Mesendoderm (in vitro differentiated cells): ENCODE measurements around the gene MAZ.
A peak's percentile ranks its signal among the peaks of the same experiment; 100 is the strongest.

Source experiments
- DNase-seq: peaks from one replicate; pipeline ENCODE4 v3.0.0; 2013
- H2AK5ac ChIP-seq: 2 replicates; pipeline ENCODE4 v1.6.1; 2013; ENCODE audit warnings: low read length, inconsistent platforms
- H2BK120ac ChIP-seq: 2 replicates; pipeline ENCODE4 v1.6.1; 2013; ENCODE audit warnings: low read depth, mild to moderate bottlenecking, low read length, moderate library complexity, mixed read lengths
- H2BK15ac ChIP-seq: replicated peaks from 2 replicates; pipeline ENCODE4 v1.6.1; 2013; ENCODE audit warnings: low read depth, mild to moderate bottlenecking, moderate library complexity
- H2BK5ac ChIP-seq: 2 replicates; pipeline ENCODE4 v1.6.1; 2013; ENCODE audit warnings: low read length, inconsistent platforms
- H3K18ac ChIP-seq: 2 replicates; pipeline ENCODE4 v1.6.1; 2013; ENCODE audit warnings: mild to moderate bottlenecking, low read length, mixed read lengths
- H3K23ac ChIP-seq: one replicate; pipeline ENCODE4 v1.6.1; 2013; ENCODE audit warnings: low read length
- H3K27ac ChIP-seq: 2 replicates; pipeline ENCODE4 v1.5.1; 2013; ENCODE audit warnings: low read depth, mild to moderate bottlenecking, inconsistent platforms, low read length, moderate library complexity
- H3K27me3 ChIP-seq: 2 replicates; pipeline ENCODE4 v1.6.1; 2013; ENCODE audit warnings: low read length, control low read depth, mild to moderate bottlenecking, inconsistent platforms; ENCODE audit not compliant: insufficient read depth, poor library complexity
- H3K36me3 ChIP-seq: 2 replicates; pipeline ENCODE4 v1.6.1; 2013; ENCODE audit warnings: low read length, inconsistent platforms; ENCODE audit not compliant: control insufficient read depth, insufficient read depth
- H3K4ac ChIP-seq: one replicate; pipeline ENCODE4 v1.6.1; 2013; ENCODE audit warnings: low read depth, mild to moderate bottlenecking, low read length, moderate library complexity
- H3K4me1 ChIP-seq: 2 replicates; pipeline ENCODE4 v1.6.1; 2013; ENCODE audit warnings: low read depth, low read length, inconsistent platforms; ENCODE audit not compliant: control insufficient read depth
- H3K4me2 ChIP-seq: 2 replicates; pipeline ENCODE4 v1.6.1; 2013; ENCODE audit warnings: low read length
- H3K4me3 ChIP-seq: 2 replicates; pipeline ENCODE4 v1.5.1; 2013; ENCODE audit warnings: mild to moderate bottlenecking, low read length
- H3K56ac ChIP-seq: one replicate; pipeline ENCODE4 v1.6.1; 2013; ENCODE audit warnings: low read length
- H3K79me1 ChIP-seq: 2 replicates; pipeline ENCODE4 v1.6.1; 2013; ENCODE audit warnings: low read length, inconsistent platforms
- H3K79me2 ChIP-seq: 2 replicates; pipeline ENCODE4 v1.6.1; 2013; ENCODE audit warnings: mild to moderate bottlenecking, low read length; ENCODE audit not compliant: control insufficient read depth, insufficient read depth
- H3K9ac ChIP-seq: 2 replicates; pipeline ENCODE4 v1.6.1; 2013; ENCODE audit warnings: low read length, inconsistent platforms
- H4K5ac ChIP-seq: one replicate; pipeline ENCODE4 v1.6.1; 2013; ENCODE audit warnings: low read length
- H4K8ac ChIP-seq: one replicate; pipeline ENCODE4 v1.6.1; 2013; ENCODE audit warnings: low read depth, mild to moderate bottlenecking, control low read depth, low read length, moderate library complexity
- WGBS: extraction: QIAGEN DNeasy Blood & Tissue Kit; methylation state at CpG from one replicate; pipeline ENCODE4 v1.1.7; 2013; ENCODE audit warnings: low lambda C conversion rate, missing lambda C conversion rate; ENCODE audit not compliant: insufficient coverage; ENCODE audit errors: extremely low coverage; 5-methylcytosine and 5-hydroxymethylcytosine counted together

Gene MAZ

DNA sequence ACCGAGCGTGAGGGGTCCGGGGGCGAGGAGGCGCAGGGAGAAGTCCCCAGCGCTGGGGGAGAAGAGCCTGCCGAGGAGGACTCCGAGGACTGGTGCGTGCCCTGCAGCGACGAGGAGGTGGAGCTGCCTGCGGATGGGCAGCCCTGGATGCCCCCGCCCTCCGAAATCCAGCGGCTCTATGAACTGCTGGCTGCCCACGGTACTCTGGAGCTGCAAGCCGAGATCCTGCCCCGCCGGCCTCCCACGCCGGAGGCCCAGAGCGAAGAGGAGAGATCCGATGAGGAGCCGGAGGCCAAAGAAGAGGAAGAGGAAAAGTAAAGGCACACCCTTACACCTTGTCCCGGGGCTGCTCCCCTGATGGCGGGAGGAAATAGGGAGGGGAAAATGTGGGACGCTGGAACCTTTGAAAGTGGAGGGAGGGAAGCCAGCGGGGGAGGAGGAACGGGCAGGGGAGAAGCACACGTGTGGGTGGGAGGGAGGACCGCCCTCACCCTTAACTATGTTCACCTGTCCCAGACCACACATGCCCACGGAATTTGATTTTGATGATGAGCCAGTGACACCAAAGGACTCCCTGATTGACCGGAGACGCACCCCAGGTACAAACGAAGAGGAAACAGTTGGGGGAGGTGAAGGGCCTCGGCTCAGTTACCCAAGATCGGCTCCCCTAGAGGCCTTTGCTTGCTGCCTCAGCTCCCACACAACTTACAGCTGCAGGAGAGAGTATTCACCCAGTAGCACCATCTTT, 10.5 kb downstream of the MAZ start:
- Histone ChIP-seq H3K4ac (peak overlapping the region; percentile 88), H3K18ac (peak overlapping the region; percentile 10), H3K27ac (peak overlapping the region; percentile 76), H2BK5ac (peak overlapping the region; percentile 95), H3K4me3 (peak overlapping the region; percentile 92), H2AK5ac (peak overlapping the region; percentile 28), H4K5ac (peak overlapping the region; percentile 42), H3K79me2 (peaks cover 11% of the 10 kb centered on the region), H3K27me3 (no peaks in the 10 kb centered on the region), H2BK15ac (no peak overlapping the region), H3K36me3 (peaks cover 2% of the 10 kb centered on the region), H3K9ac (peak overlapping the region; percentile 99), H3K4me1 (peaks cover 19% of the 10 kb centered on the region), H4K8ac (peak overlapping the region; percentile 82), H2BK120ac (no peak overlapping the region), H3K4me2 (peak overlapping the region; percentile 57), H3K79me1 (peaks cover 5% of the 10 kb centered on the region), H3K23ac (peak overlapping the region; percentile 81), H3K56ac (peak overlapping the region; percentile 93)
- peak; percentile 80 for DNase-seq
- WGBS, result no CpG with 5 or more reads among the region's 37 CpGs

DNA sequence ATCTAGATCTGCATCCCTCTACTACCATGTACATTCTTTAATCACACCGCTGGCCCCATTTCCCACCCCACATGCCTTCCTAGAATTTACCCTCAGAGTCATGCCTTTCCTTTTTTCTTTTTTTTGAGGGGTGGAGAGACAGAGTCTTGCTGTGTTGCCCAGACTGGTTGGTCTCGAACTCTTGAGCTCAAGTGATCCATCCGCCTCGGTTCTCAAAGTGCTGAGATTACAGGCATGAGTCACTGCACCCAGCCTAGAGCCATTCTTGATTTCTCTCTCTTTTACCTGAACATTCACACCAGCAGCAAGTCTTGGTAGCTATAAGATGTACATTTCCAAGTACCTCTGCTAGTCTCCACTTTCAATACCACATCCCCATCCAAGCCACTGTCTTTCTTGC, 11.8 kb downstream of the MAZ start:
- H3K4me2 ChIP-seq, result no peak overlapping the region
- H3K18ac ChIP-seq, result no peak overlapping the region
- H3K27me3 ChIP-seq, result no peaks in the 10 kb centered on the region
- H2BK120ac ChIP-seq, result no peak overlapping the region
- no peak overlapping the region for H4K8ac ChIP-seq
- H2AK5ac ChIP-seq, result no peak overlapping the region
- H3K36me3 ChIP-seq, result peaks cover 2% of the 10 kb centered on the region
- peaks cover 11% of the 10 kb centered on the region for H3K79me2 ChIP-seq
- no peak overlapping the region for H2BK5ac ChIP-seq
- no peak overlapping the region for H4K5ac ChIP-seq
- H2BK15ac ChIP-seq, result no peak overlapping the region
- H3K79me1 ChIP-seq, result peaks cover 5% of the 10 kb centered on the region
- peak overlapping the region; percentile 22 for H3K56ac ChIP-seq
- H3K23ac ChIP-seq, result no peak overlapping the region
- H3K9ac ChIP-seq, result peak overlapping the region; percentile 26
- no peak for DNase-seq
- no peak overlapping the region for H3K4ac ChIP-seq
- H3K4me3 ChIP-seq, result no peak overlapping the region
- peaks cover 15% of the 10 kb centered on the region for H3K4me1 ChIP-seq
- H3K27ac ChIP-seq, result no peak overlapping the region
- no CpG with 5 or more reads among the region's 4 CpGs for WGBS

DNA sequence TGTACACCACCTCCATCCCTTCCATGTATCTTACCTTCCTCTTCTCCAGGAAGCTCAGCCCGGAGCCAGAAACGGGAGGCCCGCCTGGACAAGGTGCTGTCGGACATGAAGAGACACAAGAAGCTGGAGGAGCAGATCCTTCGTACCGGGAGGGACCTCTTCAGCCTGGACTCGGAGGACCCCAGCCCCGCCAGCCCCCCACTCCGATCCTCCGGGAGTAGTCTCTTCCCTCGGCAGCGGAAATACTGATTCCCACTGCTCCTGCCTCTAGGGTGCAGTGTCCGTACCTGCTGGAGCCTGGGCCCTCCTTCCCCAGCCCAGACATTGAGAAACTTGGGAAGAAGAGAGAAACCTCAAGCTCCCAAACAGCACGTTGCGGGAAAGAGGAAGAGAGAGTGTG, 13.2 kb downstream of the MAZ start:
- peaks cover 7% of the 10 kb centered on the region for H3K4me1 ChIP-seq
- peaks cover 5% of the 10 kb centered on the region for H3K79me1 ChIP-seq

DNA sequence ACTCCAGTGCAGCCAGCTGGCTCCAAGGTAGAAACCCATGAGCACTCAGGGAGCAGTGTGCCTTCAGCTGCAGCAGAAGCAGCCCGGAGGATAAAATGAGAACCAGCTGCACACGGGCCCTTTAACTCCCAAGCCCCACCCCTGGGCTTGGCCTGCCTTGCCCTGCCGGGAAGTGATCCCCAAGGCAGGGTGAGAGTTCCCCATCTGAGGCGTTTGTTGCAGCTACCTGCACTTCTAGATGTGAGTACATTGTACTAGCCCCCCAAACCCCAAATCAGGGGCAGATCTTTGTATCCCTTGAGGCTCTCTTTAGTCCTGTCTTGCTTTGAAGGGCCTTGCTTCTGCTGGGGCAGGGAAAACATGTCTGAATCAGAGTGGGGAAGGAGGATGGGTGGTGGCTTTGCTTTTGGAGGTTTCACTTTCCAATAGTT, 14.0 kb downstream of the MAZ start, which contains the start of gene MVP:
TSS of gene MVP (plus strand) at position 192 of the 431 bp plus-strand sequence. CDS start 10,088 bp downstream, outside the sequence.
- H4K5ac ChIP-seq, result no peak within 1 kb of the TSS
- H2AK5ac ChIP-seq, result no peak within 1 kb of the TSS
- H2BK15ac ChIP-seq, result no peak within 1 kb of the TSS
- no peak within 1 kb of the TSS for H3K4me3 ChIP-seq
- no CpG with 5 or more reads among the region's 4 CpGs for WGBS
- no peaks in the 10 kb centered on the region for H3K27me3 ChIP-seq
- no peak within 1 kb of the TSS for H2BK120ac ChIP-seq
- H4K8ac ChIP-seq, result no peak within 1 kb of the TSS
- peaks cover 5% of the 10 kb centered on the region for H3K4me1 ChIP-seq
- H2BK5ac ChIP-seq, result no peak within 1 kb of the TSS
- H3K23ac ChIP-seq, result no peak within 1 kb of the TSS
- no peak within 1 kb of the TSS for H3K9ac ChIP-seq
- peaks cover 11% of the 10 kb centered on the region for H3K79me2 ChIP-seq
- DNase-seq, result no peak
- no peak within 1 kb of the TSS for H3K27ac ChIP-seq
- H3K4ac ChIP-seq, result no peak within 1 kb of the TSS
- H3K18ac ChIP-seq, result no peak within 1 kb of the TSS
- no peak within 1 kb of the TSS for H3K4me2 ChIP-seq
- peaks cover 2% of the 10 kb centered on the region for H3K36me3 ChIP-seq
- H3K79me1 ChIP-seq, result peaks cover 5% of the 10 kb centered on the region
- H3K56ac ChIP-seq, result no peak within 1 kb of the TSS

More for the DNA sequence above, 13.2 kb downstream of the MAZ start:
- peak; percentile 32 for DNase-seq
- Histone ChIP-seq H3K18ac (no peak overlapping the region), H3K4me3 (no peak overlapping the region), H2BK15ac (no peak overlapping the region), H3K23ac (no peak overlapping the region), H4K5ac (no peak overlapping the region), H3K27me3 (no peaks in the 10 kb centered on the region), H2BK120ac (no peak overlapping the region), H2AK5ac (no peak overlapping the region), H3K4ac (no peak overlapping the region), H2BK5ac (no peak overlapping the region), H3K9ac (no peak overlapping the region), H3K36me3 (peaks cover 2% of the 10 kb centered on the region), H3K79me2 (peaks cover 11% of the 10 kb centered on the region), H3K56ac (no peak overlapping the region), H3K4me2 (no peak overlapping the region), H4K8ac (no peak overlapping the region), H3K27ac (no peak overlapping the region)
- WGBS, result no CpG with 5 or more reads among the region's 15 CpGs

DNA sequence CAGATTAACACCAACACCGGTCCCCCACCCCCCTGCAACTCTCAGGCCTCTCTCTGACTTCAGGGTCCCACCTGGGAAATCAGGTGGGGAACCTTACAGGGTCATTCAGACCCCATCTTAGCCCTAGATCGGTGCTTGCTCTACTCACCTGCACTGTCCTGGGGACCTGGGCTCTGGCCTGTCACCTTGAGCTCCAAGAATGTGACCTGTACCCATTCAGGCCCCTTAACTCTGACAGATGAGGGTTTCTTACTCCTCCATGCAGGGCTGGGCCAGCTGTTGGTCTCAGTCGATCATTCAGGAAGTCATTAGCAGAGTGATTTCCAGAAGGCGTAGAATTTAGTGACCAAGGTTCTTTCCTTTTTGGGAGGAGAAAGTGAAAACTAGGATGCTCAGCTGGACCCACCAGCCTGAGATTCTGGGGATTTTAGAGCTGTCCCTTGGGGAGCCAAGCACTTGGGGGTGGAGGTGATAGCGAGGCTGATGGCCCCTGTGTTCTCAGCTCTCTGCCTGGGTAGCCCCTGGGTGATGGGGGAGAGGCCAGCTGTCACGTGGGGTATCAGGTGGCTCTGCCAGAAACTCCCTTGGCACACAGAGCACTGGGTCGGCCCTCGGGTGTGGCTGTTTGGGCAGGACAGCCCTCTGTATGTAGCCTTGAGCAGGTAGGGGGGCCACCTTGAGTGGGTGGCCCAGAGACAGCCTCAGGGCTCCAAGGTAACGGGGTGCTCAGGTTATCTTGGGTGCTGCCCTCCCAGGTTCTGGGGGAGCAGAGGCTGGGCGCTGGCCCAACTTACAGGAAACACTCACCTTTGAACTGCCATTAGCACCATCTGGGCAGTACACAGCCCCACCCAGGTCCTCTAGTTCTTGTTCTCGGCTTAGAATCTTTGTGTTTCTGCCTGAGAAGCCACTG, 14.7 kb downstream of the MAZ start:
- H3K4me3 ChIP-seq, result no peak overlapping the region
- no peak overlapping the region for H3K4ac ChIP-seq
- H3K23ac ChIP-seq, result no peak overlapping the region
- no peak overlapping the region for H2AK5ac ChIP-seq
- H3K56ac ChIP-seq, result no peak overlapping the region
- peaks cover 8% of the 10 kb centered on the region for H3K4me1 ChIP-seq
- no peak for DNase-seq
- no peak overlapping the region for H2BK5ac ChIP-seq
- H4K5ac ChIP-seq, result no peak overlapping the region
- H3K18ac ChIP-seq, result no peak overlapping the region
- WGBS, result no CpG with 5 or more reads among the region's 11 CpGs
- peaks cover 11% of the 10 kb centered on the region for H3K79me2 ChIP-seq
- H4K8ac ChIP-seq, result no peak overlapping the region
- H3K9ac ChIP-seq, result no peak overlapping the region
- H3K79me1 ChIP-seq, result peaks cover 5% of the 10 kb centered on the region
- no peak overlapping the region for H3K27ac ChIP-seq
- H3K27me3 ChIP-seq, result no peaks in the 10 kb centered on the region
- peaks cover 2% of the 10 kb centered on the region for H3K36me3 ChIP-seq
- no peak overlapping the region for H2BK120ac ChIP-seq
- H3K4me2 ChIP-seq, result no peak overlapping the region
- no peak overlapping the region for H2BK15ac ChIP-seq
